Measurements from ENCODE around the gene SERPINA4.

Gene SERPINA4

DNA sequence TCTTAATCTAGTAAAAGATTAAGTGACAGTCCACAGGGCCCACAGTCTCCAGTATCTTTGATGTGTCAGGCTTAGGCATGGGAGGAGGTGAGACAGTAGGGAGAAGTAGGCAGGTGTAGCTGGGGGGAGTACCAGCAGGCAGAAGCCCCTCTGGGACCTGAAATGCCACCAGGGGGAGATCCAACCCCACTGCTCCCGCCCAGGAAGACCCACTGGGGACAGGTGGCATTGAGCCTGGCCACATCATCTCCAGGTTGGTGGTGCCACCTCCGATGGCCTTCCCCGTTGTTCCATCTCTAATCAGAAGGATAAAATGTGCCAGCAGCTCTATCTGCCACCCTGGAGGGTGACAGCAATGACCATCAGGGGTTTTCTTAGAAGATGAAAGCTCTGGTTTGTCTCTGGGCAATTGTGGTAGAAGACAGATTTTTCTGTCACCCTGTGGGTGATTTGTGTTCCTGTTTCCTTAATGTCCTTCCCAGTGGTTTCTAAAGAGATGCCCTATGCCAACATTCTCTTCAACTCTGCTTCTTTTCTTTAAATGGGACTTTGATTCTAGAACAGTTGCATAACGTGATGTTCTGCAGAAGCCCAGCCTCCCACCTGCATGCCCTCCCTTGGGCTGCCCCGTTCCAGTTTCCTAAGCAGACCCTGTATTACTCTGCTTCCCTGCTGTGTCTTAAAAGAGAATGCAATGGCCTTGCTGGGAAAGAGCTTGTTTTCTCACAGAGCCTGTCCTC is 39.7 kb upstream of the SERPINA4 start:
- H3K4me3 ChIP-seq (ENCODE audit: low read depth, low read length): no peak overlapping the region
- TF ChIP-seq, protein P1, sequence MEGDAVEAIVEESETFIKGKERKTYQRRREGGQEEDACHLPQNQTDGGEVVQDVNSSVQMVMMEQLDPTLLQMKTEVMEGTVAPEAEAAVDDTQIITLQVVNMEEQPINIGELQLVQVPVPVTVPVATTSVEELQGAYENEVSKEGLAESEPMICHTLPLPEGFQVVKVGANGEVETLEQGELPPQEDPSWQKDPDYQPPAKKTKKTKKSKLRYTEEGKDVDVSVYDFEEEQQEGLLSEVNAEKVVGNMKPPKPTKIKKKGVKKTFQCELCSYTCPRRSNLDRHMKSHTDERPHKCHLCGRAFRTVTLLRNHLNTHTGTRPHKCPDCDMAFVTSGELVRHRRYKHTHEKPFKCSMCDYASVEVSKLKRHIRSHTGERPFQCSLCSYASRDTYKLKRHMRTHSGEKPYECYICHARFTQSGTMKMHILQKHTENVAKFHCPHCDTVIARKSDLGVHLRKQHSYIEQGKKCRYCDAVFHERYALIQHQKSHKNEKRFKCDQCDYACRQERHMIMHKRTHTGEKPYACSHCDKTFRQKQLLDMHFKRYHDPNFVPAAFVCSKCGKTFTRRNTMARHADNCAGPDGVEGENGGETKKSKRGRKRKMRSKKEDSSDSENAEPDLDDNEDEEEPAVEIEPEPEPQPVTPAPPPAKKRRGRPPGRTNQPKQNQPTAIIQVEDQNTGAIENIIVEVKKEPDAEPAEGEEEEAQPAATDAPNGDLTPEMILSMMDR (IDR thresholded peaks at IDR 0.05; ENCODE audit: borderline replicate concordance, insufficient read depth, low read depth, low read length): 0 out of 2 replicates have a peak, but pooled peaks have one; percentile 1

DNA sequence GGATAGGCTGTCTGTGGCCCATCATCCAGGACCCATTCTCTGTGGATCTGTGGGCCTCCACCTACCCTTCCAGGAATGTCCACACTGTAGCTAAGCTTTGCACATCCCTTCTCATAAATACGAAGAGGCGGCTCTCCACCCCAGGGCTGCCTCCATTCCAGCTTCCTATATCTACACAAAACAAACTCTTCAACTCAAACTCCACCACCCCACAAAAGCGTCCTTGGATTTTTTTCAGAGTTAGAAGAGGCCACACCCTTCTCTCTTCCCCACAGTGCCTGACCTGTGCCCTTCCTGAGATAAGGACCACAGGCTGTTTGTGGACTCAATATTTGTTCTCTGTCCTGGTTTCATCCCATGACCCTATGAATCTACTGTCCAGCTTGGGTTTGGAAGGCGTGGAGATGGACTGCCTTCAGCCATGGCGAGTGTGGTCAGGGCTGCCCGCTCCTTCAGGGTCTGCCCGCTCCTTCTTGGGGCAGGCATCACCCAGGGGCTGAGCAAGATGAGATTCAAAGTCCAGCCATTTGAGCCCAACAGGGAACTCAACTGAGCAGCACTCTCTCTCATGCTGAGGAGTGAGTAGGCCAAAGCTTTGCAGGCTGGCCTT is 39.0 kb upstream of the SERPINA4 start:
- no peak overlapping the region for H3K4me3 ChIP-seq (ENCODE audit: low read depth, low read length)
- TF ChIP-seq, protein P1 (IDR thresholded peaks at IDR 0.05; ENCODE audit: borderline replicate concordance, insufficient read depth, low read depth, low read length): no peak

DNA sequence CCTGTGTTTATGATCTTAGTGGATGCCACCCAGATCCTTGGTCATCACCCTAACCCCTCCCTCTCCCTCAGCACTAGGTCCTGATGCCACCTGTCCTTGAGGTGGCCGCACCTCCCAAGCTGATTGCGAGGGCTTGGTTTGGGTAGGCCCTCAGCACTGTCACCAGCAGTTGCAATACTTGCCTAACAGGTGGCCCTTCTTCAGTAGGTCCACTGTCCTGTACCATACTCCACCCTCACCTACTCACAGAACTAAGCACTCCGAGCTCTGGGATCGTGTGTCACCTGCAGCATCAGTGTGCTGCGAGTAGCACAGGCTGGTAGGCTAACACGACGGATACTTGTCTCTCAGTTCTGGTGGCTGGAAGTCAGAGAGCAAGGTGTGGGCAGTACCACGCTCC is 38.0 kb upstream of the SERPINA4 start:
- TF ChIP-seq, protein P1 (IDR thresholded peaks at IDR 0.05; ENCODE audit: borderline replicate concordance, insufficient read depth, low read depth, low read length): no peak
- no peak overlapping the region for H3K4me3 ChIP-seq (ENCODE audit: low read depth, low read length)

- TF ChIP-seq, protein P1 (IDR thresholded peaks at IDR 0.05; ENCODE audit: borderline replicate concordance, insufficient read depth, low read depth, low read length): no peak
Measured at GRCh38 chr14:94524093-94524492, 37.1 kb upstream of the SERPINA4 start.

GRCh38 chr14:94531187-94531586 is 30.1 kb upstream of the SERPINA4 start:
- no peak overlapping the region for H3K4me3 ChIP-seq (ENCODE audit: low read depth, low read length)
- TF ChIP-seq, protein P1 (IDR thresholded peaks at IDR 0.05; ENCODE audit: borderline replicate concordance, insufficient read depth, low read depth, low read length): no peak

More at GRCh38 chr14:94524093-94524492, 37.1 kb upstream of the SERPINA4 start:
- no peak overlapping the region for H3K4me3 ChIP-seq (ENCODE audit: low read depth, low read length)

DNA sequence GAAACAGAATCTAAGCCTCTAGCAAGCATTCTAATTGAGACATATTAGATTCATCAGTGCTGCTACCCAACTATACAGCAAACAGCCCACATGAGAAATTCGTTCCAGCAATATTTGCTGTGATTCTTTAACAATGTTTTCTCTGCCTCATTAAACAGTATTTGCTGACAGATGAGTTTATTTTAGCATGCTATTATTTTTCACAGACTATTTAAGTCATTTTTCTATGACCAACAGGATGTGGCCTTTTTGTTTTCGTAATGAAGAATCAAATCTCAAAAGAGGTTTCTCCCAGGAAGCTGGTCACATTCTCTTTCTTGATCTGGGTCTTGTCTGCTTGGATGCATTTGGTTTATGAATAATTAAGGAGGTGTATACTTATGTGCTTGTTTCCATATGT is 28.8 kb upstream of the SERPINA4 start:
- no peak overlapping the region for H3K4me3 ChIP-seq (ENCODE audit: low read depth, low read length)
- TF ChIP-seq, protein P1 (IDR thresholded peaks at IDR 0.05; ENCODE audit: borderline replicate concordance, insufficient read depth, low read depth, low read length): no peak

GRCh38 chr14:94535506-94535905 is 25.7 kb upstream of the SERPINA4 start:
- TF ChIP-seq, protein P1 (IDR thresholded peaks at IDR 0.05; ENCODE audit: borderline replicate concordance, insufficient read depth, low read depth, low read length): no peak
- no peak overlapping the region for H3K4me3 ChIP-seq (ENCODE audit: low read depth, low read length)

Data from GM12875 (cell line).